Lung microvascular endothelial cell (primary cell): ENCODE measurements around the gene PPP1R12A. TPM values are rescaled to one million over a fixed set of nuclear protein-coding genes. Genes with fewer than 3 reads are reported as not detected.
"Not testable (repeated sequence)": the region's sequence is repeated elsewhere in the genome, so short reads cannot be mapped to it uniquely, and the experiment has no call there.

Experiments
- DNase-seq, 2 donors: peaks; one replicate each; pipeline versions ENCODE4 v3.0.0 to v3.0.0-alpha.2; 2010; ENCODE audit warnings: low read depth in 2 of 2
- total RNA-seq: library from RNA; depleted of rRNA; stranded (reverse); fragments of >200 nt; gene quantifications from 2 replicates; pipeline ENCODE4 v1.2.1, GENCODE V29; 2014

Gene PPP1R12A
- total RNA-seq, 1 donor from 2014 or later: 66.9 TPM

DNA sequence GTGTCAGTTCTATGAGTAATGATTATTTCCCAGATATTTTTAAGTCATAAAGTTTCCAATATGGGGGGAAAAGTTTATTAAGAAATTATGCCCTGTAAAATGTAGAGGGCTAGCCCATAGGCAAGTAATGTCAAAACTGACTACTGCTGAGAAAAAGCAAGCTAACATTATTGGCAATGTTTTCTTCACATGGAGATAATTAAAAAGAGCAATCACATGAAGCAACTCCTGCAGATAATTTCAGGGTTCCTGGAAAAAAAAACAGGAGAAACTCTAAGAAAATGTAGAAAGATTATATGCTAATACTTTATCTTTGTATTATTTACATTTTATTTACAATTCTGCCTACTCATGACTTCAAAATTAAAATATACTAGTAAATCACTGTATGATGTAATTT is 39.8 kb downstream of the PPP1R12A start:
- DNase-seq: no peak

DNA sequence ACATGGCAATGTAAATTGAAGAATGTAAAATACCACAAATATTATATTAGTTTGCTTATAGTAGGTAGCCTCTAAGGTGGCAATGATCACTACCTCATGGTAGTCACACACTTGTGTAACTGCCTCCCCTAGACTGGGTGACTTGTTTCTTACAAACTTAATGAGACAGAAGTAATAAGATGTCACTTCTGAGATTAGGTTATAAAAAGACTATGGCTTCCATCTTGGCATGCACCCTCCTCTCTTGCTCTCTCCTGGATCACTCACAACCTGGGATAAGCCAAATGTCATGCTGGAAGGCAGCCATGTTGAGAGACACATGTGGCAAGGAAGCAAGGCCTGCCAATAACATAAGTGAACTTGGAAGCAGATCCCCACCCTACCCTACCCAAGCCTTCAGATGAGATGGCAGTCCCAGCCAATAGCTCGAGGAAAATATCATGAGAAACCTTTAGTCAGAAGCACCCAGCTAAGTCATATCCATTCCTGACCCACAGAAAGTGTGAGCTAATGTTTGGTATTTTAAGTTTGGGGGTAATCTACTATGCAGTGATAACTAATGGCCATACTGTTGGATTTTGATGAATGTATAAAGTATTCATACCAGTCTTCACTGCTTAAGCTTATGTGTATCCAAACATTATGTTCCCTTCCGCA is 43.3 kb downstream of the PPP1R12A start:
- DNase-seq: no peak

DNA sequence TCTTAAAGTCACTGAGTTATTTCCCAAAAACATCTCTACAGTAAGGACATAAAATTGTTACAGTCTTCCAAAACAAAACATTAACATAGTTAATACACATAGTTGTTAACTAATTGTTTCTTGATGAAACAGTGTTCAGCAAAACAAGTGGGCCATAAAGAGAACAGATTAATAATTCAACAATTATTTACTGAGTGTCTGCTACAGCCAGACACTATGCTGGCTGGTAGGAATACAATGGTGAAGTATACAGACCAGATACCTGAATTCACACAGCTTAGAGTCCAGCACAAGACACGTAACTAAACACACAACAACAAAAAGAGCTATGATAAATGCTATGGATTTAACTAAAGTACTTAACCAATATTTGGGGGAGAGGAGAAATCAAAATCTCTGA is 47.0 kb downstream of the PPP1R12A start:
- no peak for DNase-seq

DNA sequence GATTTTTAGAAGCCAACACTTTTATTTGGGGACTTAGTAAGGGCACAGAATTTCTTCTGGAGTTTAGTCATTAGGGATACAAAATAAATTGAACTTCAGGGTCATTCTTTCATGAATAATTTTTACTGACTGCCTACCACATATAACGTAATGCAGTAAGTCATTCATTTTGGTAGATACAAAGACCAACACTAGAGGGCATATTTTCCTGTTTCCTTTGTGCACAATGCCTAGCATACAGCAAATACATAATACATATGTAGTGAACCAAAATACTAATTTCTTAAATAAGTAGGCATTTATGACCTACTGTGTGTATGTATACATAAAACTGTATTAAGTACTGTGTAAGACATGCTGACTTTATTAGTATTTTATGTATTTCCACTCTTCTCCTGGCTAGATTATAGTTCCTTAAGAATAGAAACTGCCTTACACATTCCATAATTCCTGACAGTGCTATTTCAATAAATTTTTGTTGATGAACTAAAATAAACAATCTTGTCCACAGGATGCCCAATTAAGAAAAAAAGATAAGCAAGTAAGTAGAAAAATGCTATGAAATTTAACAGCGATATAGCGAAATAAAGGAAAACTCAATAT is 47.9 kb downstream of the PPP1R12A start:
- DNase-seq: peak; percentile 71 to 73

DNA sequence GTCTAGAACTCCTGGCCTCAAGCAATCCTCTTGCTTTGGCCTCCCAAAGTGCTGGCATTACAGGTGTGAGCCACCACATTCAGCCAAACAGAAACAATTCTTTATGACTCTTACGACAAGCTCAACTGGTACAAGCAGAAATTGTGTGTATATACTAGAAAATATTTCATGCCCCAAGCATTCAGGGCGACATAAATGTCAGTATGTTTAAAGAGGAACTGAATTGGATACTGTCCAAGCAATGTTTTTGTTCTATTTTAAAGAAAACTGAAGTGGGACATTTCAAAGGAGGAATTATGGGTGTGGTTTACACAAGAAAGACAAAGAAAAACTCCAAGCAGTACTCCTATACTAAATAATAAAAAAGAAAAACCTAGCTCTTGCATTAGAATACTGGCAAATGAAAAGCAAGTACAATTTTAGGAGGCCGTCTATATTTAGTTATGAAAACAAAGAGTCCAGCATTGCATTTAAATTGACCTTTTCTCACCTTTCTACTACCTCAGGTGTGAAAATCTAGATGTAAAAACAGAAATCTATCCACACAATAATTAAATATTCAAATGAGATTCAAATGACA is 48.9 kb downstream of the PPP1R12A start:
- DNase-seq: peak; percentile 27 to 60

DNA sequence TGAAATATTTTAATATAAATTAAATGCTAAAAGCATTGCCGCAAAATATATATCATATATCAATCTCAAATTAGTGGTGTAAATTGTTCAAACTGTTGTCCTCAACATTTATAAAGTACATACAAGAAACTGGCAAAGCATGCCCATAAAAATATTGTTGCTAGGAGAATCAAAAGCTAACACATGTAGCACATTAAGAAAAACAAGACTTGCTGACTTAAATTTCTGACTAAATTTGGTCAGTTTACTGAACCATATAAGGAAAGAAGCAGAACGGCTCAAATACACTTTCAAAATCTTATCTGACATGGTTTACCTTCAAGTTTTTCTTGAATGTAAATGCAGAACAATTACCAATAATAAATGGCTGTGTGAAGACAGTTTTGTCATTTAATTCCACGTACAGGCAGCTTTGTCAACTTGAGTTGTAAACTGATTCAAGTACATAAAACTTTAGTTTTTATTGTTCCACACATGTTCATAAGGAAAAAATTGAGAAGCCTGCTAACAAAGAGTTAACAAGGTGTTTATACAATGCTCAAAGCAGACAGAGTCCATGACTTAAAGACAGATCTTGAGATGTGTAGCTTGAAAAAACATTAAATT is 50.4 kb downstream of the PPP1R12A start:
- DNase-seq: no peak

DNA sequence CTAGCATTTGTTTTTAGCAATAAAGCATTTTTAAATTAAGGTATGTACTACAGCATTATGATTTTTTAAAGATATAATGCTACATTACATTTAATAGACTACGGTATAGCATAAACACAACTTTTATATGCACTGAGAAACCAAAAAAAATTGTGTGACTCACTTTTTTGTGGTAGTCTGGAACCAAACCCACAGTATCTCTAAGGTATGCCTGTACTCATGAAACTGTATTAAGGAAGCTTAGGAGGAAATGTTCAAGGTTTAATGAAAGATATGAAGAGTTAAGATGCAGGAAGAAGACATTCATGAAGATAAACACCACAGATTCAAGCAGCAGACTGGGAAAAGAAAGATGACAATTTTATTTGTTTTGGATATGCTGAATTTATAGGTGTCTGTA is 51.7 kb downstream of the PPP1R12A start:
- DNase-seq: peak in 1 of 2 donors; percentile 23

DNA sequence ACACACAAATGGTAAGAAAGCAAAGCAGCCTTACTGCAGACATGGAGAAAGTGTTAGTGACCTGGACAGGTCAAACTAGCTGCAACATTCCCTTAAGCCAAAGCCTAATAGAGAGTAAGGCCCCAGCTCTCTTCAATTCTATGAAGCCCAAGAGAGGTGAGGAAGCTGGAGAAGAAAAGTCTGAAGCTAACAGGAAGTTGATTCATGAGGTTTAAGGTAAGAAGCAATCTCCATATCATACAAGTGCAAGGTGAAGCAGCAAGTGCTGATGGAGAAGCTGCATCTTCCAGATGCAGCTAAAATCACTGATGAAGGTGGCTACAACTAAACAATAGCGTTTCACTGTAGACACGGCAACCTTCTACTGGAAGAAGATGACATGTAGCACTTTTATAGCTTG is 53.5 kb downstream of the PPP1R12A start:
- no peak for DNase-seq

DNA sequence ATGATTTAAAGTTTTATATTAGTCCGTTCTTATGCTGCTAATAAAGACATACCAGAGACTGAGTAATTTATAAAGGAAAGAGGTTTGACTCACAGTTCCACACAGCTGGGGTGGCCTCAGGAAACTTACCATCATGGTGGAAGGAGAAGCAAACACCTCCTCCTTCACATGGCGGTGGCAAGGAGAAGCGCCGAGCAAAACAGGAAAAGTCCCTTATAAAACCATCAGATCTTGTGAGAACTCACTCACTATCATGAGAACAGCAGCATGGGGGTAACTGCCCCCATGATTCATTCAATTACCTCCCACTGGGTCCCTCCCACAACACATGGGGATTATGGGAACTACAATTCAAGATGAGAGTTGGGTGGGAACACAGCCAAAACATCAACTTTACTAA is 56.4 kb downstream of the PPP1R12A start:
- DNase-seq: not testable (repeated sequence)

DNA sequence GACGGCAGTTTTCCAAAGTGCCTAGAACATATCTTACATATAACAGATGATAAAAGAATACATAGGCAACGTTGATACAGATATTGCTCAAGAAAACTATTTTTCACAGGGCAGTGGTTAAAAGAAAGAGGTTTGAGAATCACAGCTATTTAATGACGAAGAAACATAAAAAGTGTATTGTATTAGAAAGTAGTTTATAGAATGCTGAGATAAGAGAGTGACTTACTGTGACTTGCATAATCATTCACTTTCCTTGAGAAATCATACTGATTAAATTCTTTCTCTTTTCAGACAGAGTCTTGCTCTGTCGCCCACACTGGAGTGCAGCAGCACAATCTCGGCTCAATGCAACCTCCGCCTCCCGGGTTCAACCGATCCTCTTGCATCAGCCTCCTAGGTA is 57.7 kb downstream of the PPP1R12A start:
- no peak for DNase-seq

DNA sequence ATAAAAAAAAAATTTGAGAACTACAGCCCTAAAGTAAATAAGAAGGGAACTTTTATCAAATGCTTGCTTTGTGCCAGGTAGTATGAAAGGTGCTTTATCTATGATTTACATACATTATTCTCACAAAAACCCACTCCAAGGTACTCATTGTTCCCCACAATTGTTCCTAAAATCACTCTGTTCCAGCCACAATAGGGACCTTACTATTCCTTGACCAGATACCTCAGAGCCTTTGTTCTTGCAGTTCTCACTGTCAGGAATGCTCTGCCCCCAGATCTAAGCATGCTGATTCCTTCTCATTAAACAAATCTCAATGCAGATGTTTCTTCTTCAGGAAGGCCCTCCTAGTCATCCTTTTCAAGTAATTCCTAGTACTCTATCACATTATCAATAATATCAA is 60.2 kb downstream of the PPP1R12A start:
- no peak for DNase-seq

DNA sequence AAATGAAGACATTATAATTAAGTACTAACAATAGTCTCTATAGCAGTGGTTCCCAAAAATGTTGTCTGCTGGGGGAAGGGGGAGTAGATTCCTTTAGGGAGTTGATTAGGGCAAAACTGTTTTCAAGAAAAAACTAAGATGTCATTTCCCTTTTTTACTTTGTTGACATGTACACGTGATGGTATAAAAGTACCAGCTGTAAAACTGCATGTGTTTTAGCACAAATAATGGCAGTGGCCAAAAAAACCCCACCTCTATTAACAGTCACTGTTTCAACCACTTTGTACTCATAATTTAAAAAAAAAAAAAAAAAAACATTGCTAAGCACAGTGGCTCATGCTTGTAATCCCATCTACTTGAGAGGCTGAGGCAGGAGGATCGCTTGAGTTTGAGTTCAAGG is 61.7 kb downstream of the PPP1R12A start:
- DNase-seq: no peak

DNA sequence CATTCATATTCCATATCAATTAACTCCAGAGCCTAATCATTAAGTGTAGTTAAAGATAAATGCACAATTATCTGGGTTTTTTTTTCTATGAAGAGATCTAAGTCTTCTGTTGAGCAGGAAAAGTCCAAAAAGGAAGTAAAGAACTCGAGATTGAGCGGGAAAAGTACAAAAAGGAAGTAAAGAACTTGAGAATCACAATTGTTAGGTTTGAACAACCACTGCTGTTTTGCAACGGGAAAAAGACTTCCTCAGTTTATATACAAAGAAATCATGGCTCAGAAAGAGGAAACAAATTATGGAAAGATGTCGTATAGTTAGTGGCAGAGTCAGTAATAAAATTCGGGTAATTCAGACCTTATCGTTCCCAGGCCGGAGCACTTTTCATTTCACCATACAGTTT is 63.3 kb downstream of the PPP1R12A start:
- DNase-seq: no peak

DNA sequence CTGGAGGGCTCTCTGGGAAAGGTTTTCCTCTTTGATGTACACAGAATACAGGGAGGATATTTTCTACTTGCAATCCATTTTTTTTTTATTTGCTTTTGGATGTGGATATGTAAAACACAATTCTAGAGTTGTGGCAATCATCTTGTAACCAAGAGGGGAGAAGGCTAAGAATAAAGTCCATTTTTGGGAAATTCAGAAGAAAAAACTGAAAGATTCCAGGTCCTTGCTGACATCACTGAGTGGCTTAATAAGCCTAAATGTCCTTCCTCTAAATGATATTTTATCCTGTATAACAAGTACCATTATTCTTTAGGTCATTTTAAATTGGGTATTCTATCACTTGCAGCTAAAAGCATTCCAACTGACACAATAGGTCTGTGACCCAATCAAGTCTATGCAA is 64.0 kb downstream of the PPP1R12A start:
- no peak for DNase-seq

DNA sequence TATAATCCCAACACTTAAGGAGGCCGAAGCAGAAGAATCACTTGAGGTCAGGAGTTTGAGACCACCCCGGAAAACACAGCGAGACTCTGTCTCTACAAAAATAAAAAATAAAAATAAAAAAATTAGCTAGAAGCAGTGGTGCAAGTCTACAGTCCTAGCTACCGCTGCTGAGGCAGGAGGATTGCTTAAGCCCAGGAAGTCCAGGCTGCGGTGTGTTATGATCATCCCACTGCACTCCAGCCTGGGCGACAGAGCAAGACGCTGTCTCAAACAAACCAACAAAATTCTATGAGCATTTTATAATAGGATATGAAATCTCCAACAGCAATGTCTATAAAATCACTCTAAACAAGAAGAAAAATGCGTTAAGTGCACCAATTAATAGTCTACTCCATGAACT is 75.3 kb downstream of the PPP1R12A start:
- no peak for DNase-seq

DNA sequence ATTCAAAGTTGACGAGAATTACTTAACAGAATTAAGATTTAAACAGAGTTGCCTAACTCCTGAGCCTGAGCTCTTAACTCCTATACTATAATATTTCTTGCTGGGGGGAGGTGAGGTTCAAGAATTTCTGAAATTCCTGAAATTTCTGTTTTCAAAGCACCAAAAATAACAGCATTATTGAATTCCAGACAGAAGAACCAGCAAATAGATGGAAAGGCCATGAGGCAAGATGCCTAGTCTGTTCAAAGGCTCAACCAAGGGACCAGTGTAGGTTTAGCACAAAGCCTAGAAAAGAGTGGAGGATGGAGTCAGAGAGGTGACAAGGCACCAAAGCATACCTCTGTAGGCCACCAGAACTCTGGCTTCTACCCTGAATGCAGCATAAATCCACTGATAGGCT is 76.4 kb downstream of the PPP1R12A start:
- no peak for DNase-seq

DNA sequence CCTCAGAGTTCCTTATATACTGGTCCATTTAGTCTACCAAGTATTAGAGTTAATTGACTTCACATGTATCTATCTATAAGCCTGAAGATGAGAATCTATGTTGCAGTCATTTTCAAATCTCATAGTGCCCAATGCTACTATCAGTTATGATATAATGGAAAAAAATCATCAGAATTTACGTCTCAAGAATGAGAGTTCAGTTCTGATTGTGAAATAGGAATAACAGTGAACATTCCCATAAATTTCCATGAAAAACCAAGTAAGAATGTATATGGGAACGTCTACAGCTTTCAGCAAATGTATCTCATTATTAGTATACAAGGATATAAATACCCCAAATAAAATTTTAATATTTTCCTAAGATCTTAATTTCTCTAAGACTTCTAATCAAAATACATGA is 77.2 kb downstream of the PPP1R12A start:
- DNase-seq: no peak

DNA sequence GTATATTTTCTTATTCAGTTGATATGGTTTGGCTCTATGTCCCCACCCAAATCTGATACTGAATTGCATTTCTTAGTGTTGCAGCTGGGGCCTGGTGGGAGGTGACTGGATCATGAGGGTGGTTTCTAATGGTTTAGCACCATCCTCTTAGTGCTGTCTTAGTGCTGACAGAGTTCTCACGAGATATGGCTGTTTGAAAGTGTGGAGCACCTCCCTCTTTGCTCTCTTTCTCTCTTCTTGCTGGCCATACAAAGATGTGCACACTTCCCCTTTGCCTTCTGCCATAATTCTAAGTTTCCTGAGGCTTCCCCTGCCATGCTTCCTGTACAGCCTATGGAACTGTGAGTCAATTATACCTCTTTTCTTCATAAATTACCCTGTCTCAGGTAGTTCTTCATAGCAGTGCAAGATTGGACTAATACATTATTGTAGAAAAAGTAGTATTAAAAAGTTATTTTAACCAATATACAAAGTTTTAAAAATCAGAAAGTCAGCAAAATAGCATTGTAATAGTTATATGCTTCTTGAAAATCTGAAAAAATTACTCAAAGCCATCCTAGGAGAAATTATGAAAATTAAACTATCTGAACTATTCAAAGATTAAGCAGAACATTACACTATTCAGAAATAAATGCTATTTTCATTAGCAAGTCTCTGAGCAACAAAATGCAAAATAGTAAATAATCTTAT is 84.1 kb downstream of the PPP1R12A start:
- no peak for DNase-seq

DNA sequence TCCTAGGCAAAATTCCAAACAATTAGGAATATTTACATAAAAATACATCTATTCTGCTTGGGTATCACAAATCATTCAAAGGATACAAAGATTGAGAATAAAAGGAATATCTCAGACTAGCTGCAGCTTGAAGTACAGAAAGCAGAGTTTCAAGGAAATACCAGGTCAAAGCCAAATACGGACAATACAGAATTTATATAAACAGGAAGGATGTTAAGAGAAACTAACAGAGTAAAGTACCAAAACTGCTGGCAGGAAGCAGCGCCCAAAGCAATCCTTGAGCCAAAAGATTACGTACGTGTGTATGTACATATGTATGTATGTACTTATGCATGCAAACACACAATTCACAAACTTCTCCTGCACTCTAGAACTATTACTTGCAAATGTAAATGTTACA is 86.6 kb downstream of the PPP1R12A start:
- DNase-seq: peak; percentile 25 to 76

DNA sequence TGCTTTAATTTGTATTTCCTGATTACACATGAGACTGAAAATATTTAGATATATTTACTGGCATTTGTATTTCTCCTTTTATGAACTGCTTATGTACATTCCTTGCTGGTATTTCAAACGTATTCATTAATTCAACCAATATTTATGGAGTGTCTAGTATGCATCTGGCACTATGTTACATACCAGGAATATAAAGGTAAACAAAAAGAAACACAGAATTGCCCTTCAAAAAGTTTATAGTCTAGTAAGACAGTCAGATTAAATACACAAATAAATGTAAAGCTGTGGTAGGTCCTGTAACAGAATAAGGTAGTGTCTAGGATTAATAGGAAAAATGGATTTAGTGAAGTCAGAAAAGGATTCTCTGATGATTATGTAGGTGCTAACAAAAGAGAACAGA is 87.5 kb downstream of the PPP1R12A start:
- no peak for DNase-seq

DNA sequence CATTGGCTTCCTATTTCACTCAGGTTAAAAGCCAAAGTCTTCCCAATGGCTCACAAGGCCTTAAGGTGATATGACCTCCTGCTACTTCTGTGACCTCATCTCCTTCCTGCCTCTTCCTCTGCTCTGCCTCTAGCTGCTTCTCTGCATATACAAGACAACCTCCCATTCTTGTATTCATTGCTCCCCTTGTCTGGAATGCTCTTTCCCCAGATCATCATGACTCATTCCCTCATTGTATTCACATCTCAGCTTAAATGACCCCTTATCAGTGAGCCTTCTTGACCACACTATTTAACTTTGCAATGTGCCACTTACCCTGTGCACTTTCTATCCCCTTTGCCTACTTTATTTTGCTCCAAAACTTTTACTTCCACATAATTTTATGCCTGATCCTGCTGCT is 90.2 kb downstream of the PPP1R12A start:
- peak; percentile 36 to 89 for DNase-seq

DNA sequence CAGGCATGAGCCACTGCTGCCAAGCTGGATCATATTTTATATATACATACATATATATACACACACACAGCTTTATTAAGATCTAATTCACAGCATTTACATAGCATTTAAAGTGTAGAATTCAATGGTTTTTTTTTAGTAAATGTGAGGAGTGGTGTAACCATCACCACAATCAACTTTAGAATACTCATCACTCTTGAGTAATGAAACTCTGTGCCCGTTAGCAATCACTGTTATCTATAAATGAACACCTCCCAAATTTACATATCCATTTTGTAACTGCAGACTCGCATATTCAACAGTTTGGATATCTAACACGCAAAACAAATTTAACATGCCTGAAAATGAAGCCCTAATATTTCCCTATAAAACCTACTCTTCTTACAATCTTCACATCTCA is 90.9 kb downstream of the PPP1R12A start:
- DNase-seq: no peak
